ENCODE results near the gene VPS4A.

- no peak for TF ChIP-seq CTCF (IDR thresholded peaks at IDR 0.05)
- no peak for TF ChIP-seq POLR2A (IDR thresholded peaks at IDR 0.05)
Observed at GRCh38 chr16:69366431-69366830, 55.3 kb downstream of the VPS4A start.
